ENCODE data around the gene MARVELD1.

- TF ChIP-seq TAF1 (IDR thresholded peaks at IDR 0.05; ENCODE audit: borderline replicate concordance, insufficient read depth, low read length) (no peak), SIN3A (IDR thresholded peaks at IDR 0.05; ENCODE audit: borderline replicate concordance, insufficient read depth, low read length) (no peak)
Measured at GRCh38 chr10:97664282-97664850, 49.2 kb upstream of the MARVELD1 start.

Data from PFSK-1 (cell line).